DMS79 treated with DMSO at 0.1 percent for 48 hours (cell line): ENCODE results near the gene C8G.

ENCODE experiments used
- DNase-seq: peaks from one replicate; lab custom pipeline; 2025; lab: John Stamatoyannopoulos, UW

C8G gene

GRCh38 chr9:136968333-136969127 is 23.5 kb downstream of the C8G start:
- DNase-seq = no peak

GRCh38 chr9:136969150-136969549 is 24.1 kb downstream of the C8G start:
- DNase-seq = no peak

- DNase-seq = no peak
Observed at GRCh38 chr9:136969774-136970173, 24.7 kb downstream of the C8G start.

- no peak for DNase-seq
Observed at GRCh38 chr9:136970361-136970760, 25.3 kb downstream of the C8G start.

GRCh38 chr9:136971746-136972145 is 26.7 kb downstream of the C8G start:
- DNase-seq = no peak

- DNase-seq = no peak
Observed at GRCh38 chr9:136972335-136972734, 27.3 kb downstream of the C8G start.

- DNase-seq = no peak
Observed at GRCh38 chr9:136972743-136973142, 27.7 kb downstream of the C8G start.

GRCh38 chr9:136973618-136974617 is 28.9 kb downstream of the C8G start:
- DNase-seq = no peak

- DNase-seq = no peak
Observed at GRCh38 chr9:136974817-136975535, 29.9 kb downstream of the C8G start.

- DNase-seq = no peak
Observed at GRCh38 chr9:136975644-136976043, 30.6 kb downstream of the C8G start.

- DNase-seq = no peak
Observed at GRCh38 chr9:136977223-136977622, 32.2 kb downstream of the C8G start, which contains the start of gene PTGDS. TSS of gene PTGDS (plus strand) at chr9:136977504. CDS start at chr9:136977579, 75 bp downstream.

- DNase-seq = no peak
Observed at GRCh38 chr9:136977649-136978072, 32.6 kb downstream of the C8G start.

- no peak for DNase-seq
Observed at GRCh38 chr9:136978073-136978864, 33.2 kb downstream of the C8G start.

GRCh38 chr9:136978865-136979544 is 34.0 kb downstream of the C8G start:
- DNase-seq = no peak

GRCh38 chr9:136979769-136980587 is 34.9 kb downstream of the C8G start:
- no peak for DNase-seq

- no peak for DNase-seq
Observed at GRCh38 chr9:136980669-136981478, 35.8 kb downstream of the C8G start.

- DNase-seq = no peak
Observed at GRCh38 chr9:136981588-136982231, 36.7 kb downstream of the C8G start.
